GM12892 (cell line): ENCODE data around the gene REV1. TPM values are rescaled to one million over a fixed set of nuclear protein-coding genes. Genes with fewer than 3 reads are reported as not detected.

Experiments used
- DNase-seq: peaks from one replicate; pipeline ENCODE4 v3.0.0; 2011; ENCODE audit not compliant: insufficient read length
- FAIRE-seq: peaks from 2 replicates; lab custom pipeline; 2011; peaks lifted over from hg19 to GRCh38; lab: Jason Lieb, UNC
- POLR2A ChIP-seq: IDR thresholded peaks from 2 replicates; pipeline ENCODE4 v1.6.1; 2011; ENCODE audit warnings: low read depth, low read length, control low read depth
- POLR2AphosphoS5 ChIP-seq: IDR thresholded peaks from 2 replicates; pipeline ENCODE4 v1.6.1; 2011; ENCODE audit warnings: low read depth, low read length, control low read depth
- TAF1 ChIP-seq: IDR thresholded peaks from 2 replicates; pipeline ENCODE4 v1.6.1; 2011; ENCODE audit warnings: low read depth, mild to moderate bottlenecking, control low read depth, low read length, borderline replicate concordance
- polyA plus RNA-seq: library from polyadenylated mRNA; unstranded; fragments of >200 nt; gene quantifications from one replicate; pipeline ENCODE4 v1.2.1, GENCODE V29; 2012; ENCODE audit warnings: missing spikeins, inconsistent platforms; ENCODE audit not compliant: missing spikeins

Gene REV1
- 28.2 TPM for polyA plus RNA-seq

DNA sequence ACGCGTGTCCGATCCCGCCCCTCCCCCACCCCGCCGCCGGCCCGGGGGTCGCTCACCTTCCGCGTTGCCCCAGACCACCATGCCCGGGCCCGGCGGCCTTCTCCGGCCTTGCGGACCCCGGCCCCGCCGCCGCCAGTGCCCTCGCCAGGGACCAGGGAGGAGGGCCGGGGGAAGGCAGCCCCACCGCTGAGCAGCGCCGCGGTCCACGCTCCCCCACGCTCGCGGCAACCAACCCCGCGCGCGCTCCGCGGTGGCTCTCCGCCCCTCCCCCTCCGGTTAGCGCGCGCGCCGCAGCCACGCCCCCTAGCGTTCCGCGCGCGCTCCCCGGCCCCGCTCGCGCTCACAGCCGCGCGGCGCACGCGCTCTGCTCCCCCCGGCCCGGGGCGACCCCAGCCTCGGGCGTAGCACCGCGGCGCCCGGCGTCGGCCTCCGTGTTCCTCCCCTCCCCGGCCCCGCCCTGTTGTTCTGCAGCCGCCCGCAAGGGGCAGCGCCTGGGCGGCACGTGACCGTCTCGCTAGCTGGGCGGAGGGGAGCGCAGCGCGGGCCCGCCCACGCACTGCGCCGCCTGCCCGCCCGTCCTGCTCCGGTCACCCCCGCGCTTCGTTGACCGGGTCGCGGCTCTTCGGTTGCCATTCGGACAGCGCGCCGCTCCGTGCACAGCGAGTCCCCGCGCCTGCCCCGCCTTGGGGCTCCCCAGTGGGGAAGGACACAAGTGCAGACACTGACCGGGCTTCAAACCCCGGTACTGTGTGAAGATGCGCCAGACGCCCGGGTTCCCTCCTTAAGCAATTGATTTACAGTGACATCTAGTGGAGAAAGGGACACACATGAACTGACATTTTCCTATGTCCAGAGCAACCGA, at the start of gene REV1:
REV1 (minus strand) TSS at position 257 of the 862 bp plus-strand sequence. CDS start 25,042 bp downstream, outside the sequence.
- TF ChIP-seq POLR2AphosphoS5: no peak; the same call in 1 of the 2 replicates
- TF ChIP-seq POLR2A: peak; percentile 79; the same call in 1 of the 2 replicates
- peak; percentile 43; the same call in 1 of the 2 replicates for TF ChIP-seq TAF1
- FAIRE-seq (peak; percentile 98), DNase-seq (peak; percentile 88)

DNA sequence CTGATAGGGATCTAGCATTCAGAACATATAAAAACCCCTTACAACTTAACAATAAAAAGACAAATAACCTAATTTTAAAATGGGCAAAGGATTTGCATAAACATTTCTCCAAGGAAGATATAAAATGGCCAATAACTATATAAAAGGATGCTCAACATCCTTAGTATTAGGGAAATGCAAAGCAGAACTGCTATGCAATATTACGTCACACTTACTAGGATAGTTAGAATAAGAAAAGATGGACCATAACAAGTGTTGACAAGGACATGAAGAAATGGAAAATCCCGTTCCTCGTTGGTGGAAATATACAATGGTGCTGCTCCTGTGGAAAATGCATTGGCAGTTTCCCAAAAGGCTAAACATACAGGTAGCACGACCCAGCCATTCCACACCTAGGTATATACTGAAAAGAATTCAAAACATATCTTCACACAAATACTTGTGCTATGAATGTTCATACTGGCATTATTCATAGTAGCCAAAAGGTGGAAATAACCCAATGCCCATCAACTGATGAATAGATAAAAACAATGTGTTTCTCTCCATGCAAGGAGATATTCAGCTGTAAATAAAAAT, 48.2 kb upstream of the REV1 start:
- TF ChIP-seq TAF1 (no peak), POLR2A (no peak), POLR2AphosphoS5 (no peak)
- FAIRE-seq (no peak), DNase-seq (no peak)

DNA sequence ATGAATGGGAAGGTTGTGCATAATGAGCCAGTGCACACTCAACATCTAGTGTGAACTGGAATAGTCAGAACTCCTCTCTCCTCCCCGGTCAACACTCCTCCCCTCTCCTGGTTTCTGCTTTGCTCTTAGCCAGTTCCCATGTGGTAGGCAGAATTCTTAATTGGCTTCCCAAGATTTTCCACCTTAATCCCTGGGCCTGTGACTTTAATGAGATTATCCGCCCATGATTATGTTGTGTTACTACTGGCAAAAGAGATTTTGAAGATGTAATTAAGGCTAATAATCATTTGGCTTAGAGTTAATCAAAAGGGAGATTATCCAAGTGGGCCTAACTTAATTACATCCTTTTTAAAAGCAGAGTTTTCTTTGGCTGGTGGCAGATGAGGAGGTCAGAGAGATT, 34.2 kb upstream of the REV1 start:
- TF ChIP-seq POLR2AphosphoS5 (no peak), TAF1 (no peak), POLR2A (no peak)
- FAIRE-seq: no peak
- no peak for DNase-seq

DNA sequence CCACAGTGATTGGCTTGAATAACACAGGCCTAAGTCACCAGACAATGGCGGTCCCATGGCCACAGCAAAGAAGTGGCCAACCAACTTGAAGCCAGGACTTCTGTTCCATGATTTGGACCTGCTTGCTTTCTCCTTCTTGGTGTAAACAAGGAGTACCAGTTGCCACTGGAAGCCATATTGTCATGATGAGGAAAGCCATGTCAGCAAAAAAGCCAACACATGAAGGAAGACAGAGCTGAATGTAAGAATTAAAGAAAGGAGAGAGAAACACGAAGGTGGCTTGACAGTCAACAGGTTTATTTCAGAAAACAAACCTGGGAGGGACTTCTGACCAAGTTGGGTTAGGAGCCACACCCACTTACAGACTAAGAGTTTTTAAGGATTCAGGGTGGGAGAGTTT, 32.3 kb upstream of the REV1 start:
- TF ChIP-seq POLR2A (no peak), TAF1 (no peak), POLR2AphosphoS5 (no peak)
- FAIRE-seq (no peak), DNase-seq (no peak)

DNA sequence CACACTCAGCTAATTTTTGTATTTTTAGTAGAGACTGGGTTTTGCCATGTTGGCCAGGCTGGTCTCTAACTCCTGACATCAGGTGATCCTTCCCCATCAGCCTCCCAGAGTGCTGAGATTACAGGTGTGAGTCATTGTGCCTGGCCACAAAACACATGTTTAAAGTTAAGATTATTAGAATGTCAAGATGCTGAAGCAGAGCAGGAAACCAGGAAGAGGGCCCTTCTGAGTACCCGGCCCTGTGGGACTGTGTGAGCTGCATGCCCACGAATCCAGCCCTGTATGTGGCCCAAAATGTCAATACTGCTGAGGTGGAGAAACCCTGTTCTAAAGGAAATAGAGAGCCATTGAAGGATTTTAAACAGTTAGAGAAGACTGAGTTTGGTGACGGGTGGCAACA, 31.0 kb upstream of the REV1 start:
- DNase-seq (no peak), FAIRE-seq (no peak)
- no peak for TF ChIP-seq TAF1
- no peak for TF ChIP-seq POLR2A
- TF ChIP-seq POLR2AphosphoS5: no peak

DNA sequence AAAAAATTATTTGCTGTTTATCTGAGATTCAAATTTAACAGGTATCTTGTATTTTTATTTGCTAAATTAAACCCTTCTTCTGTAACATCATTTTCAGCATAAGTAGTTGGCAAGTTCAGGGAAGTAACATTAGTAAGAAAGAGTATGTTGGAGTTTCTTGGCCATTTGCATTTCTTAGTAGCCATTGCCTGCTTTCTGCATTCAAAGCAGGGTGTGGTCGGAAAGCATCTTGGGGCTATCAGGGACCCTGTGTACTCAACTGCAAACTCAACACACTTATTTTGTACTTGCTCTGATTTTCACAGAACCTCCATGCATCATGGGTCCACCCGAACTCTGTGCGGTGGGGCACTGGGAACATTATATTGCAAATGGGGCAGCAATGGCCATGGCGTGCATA, 30.4 kb upstream of the REV1 start:
- FAIRE-seq: no peak
- no peak for TF ChIP-seq POLR2AphosphoS5
- TF ChIP-seq POLR2A: no peak
- TF ChIP-seq TAF1: no peak
- DNase-seq: no peak

DNA sequence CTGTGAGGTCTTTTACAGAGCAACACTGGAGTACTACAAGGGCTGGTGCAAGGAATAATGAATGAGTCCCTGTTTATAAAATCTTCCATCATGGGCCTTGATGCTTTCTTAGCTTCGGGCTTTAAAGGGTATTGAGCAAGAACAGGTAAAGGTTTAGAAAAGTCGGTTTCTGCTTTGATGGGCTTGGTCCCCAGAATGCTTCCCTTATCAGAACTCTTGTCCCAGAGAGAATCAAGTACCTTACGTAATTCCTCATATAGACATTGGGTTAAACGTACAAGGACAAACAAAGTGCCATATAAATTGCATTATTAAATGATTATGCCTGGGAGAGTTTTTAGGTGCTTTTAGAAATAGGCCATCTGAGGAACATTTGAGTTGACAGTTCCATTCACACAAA, 24.5 kb upstream of the REV1 start:
- no peak for DNase-seq
- FAIRE-seq: no peak
- no peak for TF ChIP-seq POLR2A
- TF ChIP-seq POLR2AphosphoS5: no peak
- TF ChIP-seq TAF1: no peak

DNA sequence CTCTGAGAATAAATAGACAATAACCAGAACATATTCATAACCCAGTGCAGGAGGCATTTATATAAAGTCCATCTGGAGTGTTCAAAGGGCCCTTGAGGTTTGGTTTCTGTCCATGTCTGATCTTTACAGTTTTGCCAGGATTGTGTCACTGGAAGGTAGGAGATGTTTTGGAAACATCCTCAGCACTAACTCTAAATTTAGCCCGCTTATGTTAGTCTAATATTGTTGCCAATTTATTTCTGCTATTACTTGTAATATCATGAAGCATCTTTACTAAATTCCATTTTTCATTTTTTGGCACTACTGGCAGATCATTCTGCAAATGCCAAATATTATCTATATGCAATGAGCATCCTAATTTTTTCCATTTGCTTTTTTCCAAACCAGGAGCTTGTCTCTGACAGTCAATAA, 22.4 kb upstream of the REV1 start:
- FAIRE-seq (no peak), DNase-seq (no peak)

DNA sequence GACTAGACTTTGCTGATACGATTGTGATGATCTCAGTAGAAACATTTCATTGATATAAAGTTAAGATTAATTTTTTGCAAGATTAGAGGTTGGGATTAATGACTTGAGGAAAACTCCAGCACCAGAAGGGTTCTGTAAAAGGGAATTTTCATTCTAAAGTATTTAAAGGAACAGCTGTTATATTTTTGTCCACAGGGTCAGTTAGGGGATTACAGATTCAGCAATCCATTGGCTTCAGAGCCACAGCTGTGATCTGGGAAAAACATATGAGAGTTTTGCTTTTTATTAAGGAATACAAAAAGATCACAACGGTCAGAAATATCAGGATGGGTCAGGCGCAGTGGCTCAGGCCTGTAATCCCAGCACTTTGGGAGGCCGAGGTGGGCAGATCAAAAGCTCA, 19.6 kb upstream of the REV1 start:
- TF ChIP-seq POLR2A (no peak), POLR2AphosphoS5 (no peak), TAF1 (no peak)
- FAIRE-seq: no peak

More for the DNA sequence above, 22.4 kb upstream of the REV1 start:
- no peak for TF ChIP-seq POLR2AphosphoS5
- no peak for TF ChIP-seq TAF1
- no peak for TF ChIP-seq POLR2A

DNA sequence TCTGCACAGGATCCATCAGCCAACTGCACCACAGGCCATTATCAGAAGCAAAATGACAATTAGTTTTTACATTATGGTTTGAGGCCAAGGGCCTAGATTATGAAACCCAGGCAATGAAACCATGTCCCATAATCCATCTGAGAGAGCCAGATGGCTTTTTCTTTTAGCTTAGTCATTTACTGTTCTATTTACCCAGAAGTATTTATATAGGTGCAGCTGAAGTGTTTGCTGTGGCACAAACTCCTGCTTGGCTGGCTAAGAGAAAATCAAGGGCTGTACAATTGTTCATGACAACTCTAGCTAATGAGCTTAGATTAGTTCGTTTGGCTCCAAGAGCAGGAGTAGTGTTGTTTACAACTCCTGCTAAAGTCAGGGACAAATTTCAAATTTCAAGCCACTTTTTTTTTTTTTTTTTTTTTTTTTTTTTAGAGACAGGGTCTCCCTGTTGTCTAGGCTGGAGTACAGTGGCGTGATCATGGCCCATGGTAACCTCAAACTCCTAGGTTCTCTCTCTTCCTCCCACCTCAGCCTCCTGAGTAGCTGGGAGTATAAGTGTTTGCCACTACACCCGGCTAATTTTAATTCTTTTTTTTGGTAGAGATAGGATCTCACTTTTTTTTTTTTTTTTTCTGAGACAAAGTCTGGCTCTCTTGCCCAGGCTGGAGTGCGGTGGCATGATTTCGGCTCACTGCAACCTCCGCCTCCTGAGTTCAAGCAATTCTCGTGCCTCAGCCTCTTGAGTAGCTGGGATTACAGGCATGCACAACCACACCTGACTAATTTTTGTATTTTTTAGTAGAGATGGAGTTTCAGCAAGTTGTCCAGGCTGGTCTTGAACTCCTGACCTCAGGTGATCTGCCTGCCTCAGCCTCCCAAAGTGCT, 18.4 kb upstream of the REV1 start:
- no peak for FAIRE-seq
- TF ChIP-seq POLR2A (no peak), POLR2AphosphoS5 (no peak), TAF1 (no peak)
- DNase-seq: no peak

More for the DNA sequence above, 19.6 kb upstream of the REV1 start:
- DNase-seq: no peak
